ENCODE measurements around the gene C2CD5.
"Not testable (repeated sequence)": the region's sequence is repeated elsewhere in the genome, so short reads cannot be mapped to it uniquely, and the experiment has no call there.

Gene C2CD5

DNA sequence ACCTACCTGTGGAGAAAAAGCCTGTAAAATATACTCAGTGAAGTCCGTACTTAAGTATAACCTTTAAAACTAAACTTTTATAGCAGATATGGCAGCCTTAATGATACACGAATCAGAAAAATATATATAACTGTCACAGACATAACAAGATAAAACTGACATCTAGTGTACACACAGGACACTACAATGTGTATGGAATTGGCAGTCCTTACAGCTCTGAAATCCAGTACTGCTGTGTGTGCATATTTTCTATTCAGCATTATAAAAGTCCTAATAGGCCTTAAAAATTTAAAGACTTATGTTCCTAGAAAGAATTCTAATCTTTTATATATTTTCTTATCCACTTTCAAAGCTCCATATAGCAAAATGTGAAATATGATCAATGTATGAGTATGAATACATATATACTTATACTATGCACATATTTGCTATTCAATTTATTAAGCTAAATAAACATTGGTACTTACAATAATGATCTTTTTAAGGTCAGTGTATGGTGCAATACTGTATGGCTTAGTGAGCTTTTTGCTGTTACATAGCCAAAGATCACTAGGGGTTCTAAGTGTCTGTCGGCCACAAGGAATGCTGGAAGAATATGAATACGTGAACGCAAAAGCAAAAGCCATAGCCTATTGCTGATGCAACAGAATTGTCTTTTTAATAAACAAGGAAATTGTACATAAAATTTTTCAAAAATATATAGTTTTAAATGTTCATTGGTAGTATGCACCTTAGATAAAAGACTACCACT lies 69.2 kb downstream of the C2CD5 start:
- DNase-seq = no peak

DNA sequence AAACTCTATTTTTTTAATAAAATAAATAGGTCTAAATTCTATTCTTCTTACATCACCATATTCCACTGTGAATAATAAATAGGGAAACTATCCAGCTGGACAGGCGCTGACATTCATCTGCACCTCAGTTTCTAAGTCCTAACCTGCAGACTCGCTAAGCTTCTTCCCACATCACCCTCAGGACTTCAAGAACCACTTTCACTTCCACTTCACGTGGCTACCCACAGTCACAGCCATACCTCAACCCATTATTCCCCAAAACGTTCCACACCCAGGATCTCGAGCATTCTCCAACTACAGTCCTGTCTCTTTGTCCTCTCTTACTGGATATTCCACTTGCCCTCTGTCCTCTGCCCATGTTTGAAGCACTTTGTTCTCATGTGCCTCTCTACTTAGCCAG lies 71.1 kb downstream of the C2CD5 start:
- no peak for DNase-seq

DNA sequence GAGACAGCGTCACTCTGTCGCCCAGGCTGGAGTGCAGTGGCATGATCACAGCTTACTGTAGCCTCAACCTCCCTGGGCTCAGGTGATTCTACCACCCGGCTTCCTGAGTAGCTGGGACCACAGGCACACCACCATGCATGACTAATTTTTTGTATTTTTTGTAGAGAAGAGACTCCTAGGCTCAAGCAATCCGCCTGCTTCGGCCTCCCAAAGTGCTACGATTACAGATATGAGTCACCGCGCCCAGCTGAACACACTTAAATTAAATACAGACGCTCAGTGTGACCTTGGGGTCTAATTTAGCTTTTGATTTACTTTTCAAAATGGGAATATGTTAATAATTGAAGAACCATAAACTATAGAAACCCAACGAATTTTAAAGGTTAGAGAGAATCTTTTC lies 77.2 kb downstream of the C2CD5 start:
- no peak for DNase-seq

DNA sequence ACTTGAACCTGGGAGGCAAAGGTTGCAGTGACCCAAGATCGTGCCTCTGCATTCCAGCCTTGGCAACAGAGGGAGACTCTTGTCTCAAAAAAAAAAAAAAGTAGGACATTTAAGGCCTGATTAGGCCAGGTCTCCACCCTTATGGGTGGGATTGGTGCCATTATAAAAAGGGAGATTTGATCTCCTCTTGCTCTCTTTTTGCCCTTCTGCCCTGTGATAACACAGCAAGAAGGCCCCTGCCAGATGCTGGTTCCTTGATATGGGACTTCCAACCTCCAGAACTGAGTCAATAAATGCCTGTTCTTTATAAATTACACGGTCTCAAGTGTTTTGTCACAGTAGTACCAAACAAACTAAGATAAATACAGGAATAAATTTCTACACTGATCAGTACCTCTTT lies 81.0 kb downstream of the C2CD5 start:
- no peak for DNase-seq

DNA sequence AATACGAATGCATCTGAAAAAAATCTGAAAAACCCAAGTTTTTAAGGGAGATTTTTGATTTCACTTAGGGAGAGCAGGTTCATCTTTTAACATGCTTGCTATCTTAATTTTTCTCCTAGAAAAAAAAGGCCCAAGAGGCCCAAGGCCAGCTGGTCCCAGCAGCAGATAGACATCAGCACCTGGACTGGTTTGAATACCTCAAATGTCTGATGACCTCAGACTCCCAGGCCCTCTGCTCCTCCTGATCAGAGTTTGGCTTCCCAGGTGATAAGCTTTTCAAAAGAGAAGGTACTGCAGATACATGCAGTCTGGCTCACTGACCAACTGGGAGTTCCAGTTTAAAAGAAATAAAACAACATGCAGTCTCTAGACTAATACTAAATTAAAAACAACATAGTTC lies 82.6 kb downstream of the C2CD5 start:
- DNase-seq = no peak

DNA sequence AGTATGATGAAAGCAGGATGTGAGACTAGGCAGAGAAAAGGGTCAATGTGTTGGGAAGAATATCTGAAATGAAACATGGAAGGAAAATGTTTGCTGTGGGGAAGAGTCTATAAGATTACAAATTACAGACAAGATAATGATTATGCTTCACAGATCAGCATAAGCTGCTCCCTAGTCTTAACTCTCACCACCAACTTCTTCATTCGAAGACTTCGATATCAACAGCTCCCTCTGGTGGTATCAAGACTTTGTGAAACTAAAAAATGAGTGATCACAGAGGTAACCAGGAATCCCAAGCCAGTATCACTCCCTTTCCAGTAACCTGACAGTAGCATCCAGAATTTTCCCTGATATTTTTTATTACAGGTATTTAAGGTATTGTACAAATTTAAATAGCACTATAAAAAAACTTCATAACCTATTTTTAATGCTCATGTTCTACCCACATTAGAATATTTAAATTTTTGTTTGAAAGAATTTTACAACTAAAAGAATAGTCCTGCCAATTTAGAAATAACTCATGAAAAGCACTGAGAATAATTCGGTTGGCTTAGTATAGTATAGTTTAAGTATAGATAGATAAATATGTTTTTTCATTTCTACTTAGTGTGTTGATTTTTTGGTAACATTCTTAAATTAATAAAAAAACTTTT lies 84.4 kb downstream of the C2CD5 start:
- peak in 1 of 2 donors; percentile 13 for DNase-seq

DNA sequence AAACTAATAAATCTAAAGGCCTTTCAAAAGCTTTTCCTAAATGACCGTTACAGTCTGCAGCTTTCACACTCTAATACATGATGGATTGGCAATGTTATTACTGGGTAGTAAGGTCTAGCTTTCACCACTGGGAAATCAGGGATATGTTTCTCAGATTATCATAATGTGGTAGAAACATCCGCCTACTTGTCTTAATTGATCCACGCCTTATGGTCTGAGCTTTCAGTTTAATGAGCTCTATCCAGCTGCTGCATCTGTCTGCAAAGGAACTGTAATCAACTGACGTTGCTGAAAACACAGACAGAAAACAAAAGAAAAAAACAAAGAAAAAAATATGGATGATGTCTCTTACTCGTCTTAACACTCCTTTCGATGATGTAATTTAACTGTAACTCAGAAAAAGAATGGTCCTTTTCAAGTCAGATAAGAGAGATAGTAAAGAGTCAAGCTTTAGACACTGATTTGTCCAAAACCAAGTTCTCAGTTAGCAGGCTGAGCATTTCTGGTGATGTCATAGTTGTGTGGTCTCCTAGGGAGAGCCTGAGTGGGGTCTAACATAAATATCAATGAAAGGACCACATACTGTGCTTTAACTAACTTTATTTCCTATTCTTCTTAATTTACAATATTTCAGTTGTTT lies 85.9 kb downstream of the C2CD5 start:
- no peak for DNase-seq

DNA sequence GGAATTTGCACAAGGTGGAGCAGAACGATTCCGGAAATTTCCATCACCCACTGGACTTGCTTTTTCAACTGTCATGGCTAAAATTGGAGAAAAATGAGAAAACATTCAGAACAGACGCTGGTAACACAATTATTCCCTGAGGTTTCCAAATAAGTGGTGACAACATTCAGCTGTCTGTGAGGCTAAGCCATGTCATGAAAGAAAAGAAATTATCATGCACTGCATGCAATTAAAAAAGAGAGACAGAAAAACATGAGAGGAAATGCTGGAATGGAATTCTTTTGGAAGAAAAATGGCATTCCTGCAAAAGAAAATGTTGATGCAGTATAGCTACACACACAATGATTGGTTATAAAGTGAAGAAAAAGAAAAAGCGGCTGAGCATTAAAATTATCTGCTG lies 87.3 kb downstream of the C2CD5 start:
- DNase-seq = no peak

DNA sequence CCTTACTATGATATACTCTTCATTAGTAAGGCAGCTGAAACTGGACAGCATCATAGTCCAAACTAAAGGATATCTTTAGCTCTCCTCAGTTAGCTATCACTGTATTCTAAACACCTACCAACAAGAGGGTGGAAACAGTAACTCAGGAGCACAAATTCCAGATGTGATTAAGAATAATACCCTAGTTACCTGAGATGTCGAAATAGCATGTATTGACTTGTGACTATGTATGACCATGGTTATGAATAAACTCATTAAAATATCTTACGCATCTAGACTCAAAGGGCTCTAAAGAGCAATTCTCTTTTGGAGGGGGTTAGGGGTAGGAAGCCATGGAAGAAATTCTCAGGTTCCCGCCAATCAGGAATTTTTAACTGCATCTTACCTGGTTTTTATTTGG lies 90.8 kb downstream of the C2CD5 start:
- DNase-seq = no peak

DNA sequence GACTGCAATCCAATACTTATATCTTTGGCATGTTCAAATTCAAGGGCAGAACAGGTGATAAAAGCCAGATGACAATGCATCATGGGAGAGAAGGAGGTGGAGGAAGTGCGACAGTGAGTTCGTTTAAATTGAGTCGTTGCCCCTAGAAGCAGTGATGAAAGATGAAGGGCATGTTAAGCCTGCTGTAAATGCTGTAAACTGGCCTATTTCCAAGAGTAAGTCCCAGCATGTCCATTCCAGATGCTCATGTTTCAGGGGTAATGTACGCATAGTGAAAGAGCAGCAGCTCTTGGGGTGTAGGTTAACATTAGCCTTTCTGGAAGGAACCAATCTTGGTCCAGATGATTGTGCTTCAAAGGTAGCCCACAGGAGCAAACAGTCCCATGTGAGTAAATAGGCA lies 97.1 kb downstream of the C2CD5 start:
- no peak for DNase-seq

DNA sequence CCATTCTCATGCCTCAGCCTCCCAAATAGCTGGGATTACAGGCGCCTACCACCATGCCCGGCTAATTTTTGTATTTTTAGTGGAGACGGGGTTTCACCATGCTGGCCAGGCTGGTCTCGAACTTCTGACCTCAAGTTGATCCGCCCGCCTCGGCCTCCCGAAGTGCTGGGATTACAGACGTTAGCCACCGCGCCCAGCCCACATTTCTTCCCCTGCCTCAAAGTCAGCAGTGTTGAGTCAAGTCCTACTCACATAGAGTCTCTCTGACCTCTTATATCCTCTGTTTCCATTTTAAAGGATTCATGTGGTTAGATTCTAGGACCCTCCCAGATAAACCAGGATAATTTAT lies 100.1 kb downstream of the C2CD5 start:
- not testable (repeated sequence) for DNase-seq

DNA sequence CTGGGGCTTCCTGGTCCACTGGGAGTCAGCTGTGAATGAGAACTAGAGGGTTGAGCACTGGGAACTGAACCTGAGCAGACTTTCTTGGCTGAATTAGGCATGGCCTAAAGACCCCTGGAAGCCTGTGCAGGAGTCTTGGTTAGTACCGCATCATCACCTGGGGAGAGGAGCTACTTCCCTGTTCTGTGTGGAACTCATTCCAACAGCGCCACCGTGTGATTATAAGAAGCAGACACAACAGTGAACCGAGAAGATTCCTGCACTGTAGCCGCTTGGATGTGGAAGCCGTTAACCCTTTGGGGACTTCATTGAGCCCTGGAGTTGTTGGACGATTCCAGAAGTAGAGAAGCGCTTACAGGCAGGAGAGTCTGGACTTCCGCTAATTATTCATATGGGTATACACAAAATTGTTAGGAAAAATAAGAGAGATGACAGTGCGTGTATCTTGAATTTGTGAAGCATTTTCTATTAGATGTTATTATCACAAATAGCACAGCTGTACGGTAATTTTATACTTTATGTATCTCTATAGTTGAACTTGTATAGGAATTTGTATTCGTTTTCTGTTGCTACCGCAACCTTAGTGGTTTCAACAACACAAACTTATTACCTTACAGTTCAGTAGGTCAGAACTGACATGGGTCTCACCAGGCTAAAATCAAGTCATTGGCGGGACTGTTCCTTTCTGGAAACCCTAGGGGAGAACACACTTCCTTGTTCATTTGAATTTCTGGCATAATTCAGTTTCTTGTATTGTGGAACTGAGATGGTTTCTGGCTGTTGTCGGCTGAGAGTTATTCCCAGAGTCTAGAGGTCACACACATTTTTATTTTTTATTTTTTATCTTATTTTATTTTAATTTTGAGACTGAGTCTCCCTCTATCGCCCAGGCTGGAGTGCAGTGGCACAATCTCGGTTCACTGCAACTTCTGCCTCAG lies 100.7 kb downstream of the C2CD5 start:
- peak; percentile 64 to 67 for DNase-seq

DNA sequence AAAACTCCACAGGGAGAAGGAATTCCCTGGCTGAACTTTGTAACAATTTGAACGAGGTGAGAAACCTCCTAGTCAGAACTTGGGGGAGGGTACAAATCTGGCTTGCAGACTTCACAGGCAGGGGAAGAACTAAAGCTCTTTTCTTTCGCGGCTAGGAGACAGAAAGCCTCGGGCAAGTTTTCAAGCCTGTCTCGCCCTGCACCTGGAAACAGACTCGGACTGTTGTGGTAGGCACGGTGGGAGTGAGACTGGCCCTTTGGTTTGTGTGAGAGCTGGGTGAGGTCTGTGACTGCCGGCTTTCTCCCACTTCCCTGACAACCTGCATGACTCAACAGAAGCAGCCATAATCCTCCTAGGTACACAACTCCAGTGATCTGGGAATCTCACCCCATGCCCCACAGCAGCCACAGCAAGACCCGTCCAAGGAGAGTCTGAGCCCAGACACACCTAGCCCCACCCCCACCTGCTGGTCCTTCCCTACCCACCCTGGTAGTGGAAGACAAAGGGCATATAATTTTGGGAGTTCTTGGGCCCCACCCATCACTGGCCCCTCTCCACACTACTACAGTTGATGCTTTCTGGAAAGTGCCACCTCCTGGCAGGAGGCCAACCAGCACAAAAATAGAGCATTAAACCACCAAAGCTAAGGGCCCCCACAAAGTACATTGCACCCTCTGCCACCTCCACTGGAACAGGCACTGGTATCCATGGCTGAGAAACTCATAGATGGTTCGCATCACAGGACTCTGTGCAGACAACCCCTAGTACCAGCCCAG lies 107.1 kb downstream of the C2CD5 start:
- DNase-seq = no peak

DNA sequence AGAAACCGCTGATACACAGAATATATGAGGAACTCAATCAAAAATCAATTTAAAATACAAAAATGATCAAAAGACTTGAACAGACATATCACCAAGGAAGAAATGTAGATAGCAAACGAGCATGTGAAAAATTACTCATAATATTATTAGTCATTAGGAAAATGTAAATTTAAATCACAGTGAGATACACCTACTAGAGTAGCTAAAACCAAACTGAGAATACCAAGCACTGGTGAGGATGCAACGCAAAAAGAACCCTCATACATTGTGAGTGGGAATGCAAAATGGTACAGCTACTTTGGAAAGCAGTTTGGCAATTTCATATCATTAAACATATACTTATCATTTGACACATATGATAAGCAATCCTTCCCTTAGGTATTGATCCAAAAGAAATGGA lies 108.8 kb downstream of the C2CD5 start:
- DNase-seq = no peak

DNA sequence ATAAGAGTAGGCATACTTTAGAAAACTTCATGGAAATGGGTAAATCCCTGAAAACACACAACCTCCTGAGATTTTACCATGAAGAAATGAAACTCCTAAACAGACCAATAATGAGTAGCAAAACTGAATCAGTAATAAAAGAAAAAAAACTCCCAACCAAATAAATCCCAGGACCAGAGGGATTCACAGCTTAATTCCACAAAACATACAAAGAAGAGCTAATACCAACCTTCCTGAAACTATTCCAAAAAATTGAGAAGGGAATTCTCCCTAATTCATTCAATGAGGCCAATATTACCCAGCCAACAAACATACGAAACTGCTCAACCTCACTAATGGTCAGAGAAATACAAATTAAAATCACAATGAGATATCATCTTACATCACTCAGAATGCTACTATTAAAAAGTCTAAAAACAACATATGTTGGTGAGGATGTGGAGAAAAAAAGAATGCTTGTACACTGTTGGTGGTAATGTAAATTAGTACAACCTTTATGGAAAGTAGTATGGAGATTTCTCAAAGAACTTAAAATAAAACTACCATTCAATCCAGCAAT lies 112.6 kb downstream of the C2CD5 start:
- DNase-seq = no peak

DNA sequence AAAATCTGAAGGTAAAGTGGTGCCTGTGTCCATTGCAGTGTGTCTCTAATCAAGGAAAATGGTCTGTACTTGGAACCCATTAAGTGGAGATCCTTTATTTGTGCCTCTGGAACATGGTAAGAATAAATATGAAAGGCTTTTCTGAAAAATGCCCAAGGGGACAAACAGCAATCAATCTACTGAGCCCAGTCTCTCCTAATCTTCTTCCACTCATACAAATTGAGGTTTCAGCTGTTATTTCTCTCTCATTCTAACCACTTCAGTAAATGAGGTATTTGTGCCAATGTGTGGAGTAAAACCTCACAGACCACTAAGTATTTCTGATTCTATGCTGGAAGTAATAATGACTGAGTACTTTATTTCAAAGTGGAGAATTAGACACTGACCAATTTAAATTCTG lies 127.5 kb downstream of the C2CD5 start:
- no peak for DNase-seq

DNA sequence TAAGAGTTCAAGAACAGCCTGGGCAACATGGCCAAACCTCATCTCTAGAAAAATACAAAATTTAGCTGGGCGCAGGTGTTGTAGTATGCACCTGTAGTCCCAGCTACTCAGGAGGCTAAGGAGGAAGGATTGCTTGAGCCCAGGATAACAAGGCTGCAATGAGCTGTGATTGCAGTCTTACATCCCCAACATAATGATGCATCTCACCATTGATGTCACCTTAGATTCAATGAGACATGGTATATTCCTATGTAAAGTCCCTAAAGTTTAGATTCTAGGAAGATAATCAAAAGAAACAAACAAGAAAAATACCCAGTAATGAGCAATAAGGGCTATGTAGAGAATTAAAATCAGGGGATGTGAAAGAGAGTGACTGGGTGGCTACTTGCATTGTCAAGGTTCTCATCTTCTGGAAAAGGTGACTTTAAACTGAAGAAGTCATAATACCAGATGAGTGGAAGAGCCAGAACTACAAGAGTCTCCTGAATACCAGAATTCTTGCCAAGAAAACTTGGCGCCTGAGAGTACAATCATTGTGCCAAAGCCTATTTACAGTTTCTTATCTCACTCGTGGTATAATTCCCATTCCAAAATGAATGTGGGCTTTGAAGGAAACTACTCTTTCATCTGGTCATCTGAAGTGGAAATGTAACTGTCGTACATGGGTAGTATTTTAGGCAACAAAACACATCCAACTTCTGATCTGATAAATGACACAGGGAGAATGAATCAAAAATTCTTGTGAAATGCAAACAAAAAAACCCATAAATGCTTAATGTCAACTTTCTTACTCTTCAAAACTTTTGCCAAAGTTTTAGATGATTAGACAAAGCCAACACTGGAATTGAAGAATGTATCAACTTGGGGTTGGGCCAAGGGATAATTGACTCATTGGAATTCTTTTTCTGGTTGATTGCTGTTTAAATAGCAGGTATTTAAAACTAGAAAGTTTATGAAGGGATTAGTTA lies 128.7 kb downstream of the C2CD5 start:
- DNase-seq = no peak

DNA sequence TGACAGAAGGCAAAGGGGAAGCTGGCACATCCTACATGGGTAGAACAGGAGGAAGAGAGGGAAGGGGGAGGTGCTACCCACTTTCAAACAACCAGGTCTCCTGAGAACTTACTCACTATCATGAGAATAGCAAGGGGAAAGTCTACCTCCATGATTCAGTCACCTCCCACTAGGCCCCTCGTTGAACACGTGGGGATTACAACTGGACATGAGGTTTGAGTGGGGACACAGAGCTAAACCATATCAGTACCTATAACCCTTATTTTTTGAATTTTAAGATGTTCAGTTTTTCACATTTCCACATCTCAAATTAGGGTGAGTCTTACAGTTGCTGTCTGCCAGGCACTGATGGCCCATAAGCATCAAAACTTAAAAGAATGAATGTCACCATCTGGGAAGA lies 129.6 kb downstream of the C2CD5 start:
- DNase-seq = no peak

DNA sequence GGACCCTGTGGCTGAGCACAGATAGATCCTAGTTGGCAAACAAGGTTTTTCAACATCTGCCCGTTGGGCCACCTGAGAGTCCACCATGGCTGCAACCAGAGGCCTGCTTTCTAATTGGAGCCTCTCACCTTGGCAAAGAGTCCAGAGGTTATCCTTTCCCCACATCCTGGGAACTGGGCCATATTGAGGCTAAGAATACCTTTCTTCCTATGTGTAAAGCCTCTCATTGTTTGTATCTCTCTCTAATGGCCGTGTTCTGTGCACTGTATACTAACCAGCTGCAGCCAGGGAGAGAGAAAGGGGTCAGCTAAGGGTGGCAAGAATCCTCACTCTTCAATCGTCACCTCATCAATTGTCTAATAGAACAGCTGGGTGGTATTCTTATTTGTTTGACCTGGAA lies 130.8 kb downstream of the C2CD5 start:
- DNase-seq = no peak

DNA sequence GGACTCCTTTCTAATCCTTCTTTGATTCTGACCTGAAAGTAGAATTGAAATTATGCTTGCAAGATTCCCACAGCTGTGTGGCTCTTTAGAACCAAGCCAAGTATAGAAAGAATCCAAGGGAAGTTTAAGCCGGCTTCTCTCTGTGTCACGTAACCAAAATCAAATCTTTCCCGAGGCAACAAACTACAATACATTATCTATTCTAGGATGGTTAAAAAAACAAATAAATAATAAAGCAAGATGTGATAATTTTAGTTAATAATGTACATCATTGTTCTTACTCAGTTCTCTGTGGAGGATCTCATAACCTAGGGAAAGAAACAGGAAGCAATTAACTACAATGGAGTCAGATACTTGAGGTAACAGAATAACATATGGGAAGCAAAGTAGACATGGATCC lies 131.8 kb downstream of the C2CD5 start:
- no peak for DNase-seq

DNA sequence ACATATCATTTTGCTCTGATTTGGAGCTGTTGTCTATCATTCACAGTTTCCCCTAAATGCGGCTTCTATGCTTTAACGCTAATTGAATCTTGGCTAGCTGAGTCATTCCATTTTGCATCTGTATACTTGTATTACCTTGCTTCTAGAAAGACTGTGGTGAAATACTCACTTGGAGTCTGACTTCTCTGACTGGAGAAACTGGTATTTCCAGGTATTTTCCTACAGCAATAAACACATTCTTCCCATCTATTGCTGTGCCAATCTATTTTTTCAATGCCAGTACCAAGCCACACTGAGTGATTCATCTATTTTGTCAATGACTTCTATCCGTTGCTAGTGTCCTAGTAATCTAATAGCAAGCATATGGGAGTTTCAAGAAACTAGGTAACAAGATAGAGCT lies 133.9 kb downstream of the C2CD5 start:
- no peak for DNase-seq
